PC-9 (cell line): ENCODE results near the gene MAST2.

Source experiments
- EZH2 ChIP-seq: fragments of 200-600 bp; sonication (generic); IDR thresholded peaks from 2 replicates; pipeline ENCODE4 v1.8.0; 2017; ENCODE audit warnings: antibody characterized with exemption, low read depth
- TF ChIP-seq, protein P1 (sequence below): fragments of 200-600 bp; sonication (generic); conservative IDR thresholded peaks from 2 replicates; pipeline ENCODE4 v1.6.1; 2017; ENCODE audit warnings: mixed run types, antibody characterized with exemption, mild to moderate bottlenecking, moderate library complexity

DNA sequence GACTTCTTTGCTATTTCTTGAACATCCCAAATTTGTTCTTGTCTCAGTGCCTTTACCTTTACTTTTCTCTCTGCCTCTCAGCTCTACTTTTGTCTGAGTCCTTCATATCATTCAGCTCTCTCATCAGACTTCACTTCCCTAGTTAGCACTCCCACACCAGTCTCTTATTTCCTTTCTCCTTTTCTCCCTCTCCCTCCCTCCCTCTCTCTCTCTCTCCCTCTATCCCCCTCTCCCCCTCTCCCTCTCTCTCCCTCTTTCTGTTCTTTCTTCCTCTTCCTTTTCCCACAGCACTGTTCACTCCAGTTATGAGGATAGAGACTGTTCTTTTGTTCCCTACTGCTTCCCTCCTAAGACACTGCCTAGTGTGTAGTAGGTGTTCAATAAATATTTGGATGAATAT is 154.9 kb downstream of the MAST2 start:
- TF ChIP-seq, protein P1, sequence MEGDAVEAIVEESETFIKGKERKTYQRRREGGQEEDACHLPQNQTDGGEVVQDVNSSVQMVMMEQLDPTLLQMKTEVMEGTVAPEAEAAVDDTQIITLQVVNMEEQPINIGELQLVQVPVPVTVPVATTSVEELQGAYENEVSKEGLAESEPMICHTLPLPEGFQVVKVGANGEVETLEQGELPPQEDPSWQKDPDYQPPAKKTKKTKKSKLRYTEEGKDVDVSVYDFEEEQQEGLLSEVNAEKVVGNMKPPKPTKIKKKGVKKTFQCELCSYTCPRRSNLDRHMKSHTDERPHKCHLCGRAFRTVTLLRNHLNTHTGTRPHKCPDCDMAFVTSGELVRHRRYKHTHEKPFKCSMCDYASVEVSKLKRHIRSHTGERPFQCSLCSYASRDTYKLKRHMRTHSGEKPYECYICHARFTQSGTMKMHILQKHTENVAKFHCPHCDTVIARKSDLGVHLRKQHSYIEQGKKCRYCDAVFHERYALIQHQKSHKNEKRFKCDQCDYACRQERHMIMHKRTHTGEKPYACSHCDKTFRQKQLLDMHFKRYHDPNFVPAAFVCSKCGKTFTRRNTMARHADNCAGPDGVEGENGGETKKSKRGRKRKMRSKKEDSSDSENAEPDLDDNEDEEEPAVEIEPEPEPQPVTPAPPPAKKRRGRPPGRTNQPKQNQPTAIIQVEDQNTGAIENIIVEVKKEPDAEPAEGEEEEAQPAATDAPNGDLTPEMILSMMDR, result no peak
- TF ChIP-seq EZH2, result no peak
